Measurements from ENCODE around the gene STAP1. TPM values are rescaled to one million over a fixed set of nuclear protein-coding genes. Genes with fewer than 3 reads are reported as not detected.

The STAP1 gene
- total and polyA plus RNA-seq, 8 donors = 0.37 to 1.3 (median 1.1) TPM; not detected in 3

DNA sequence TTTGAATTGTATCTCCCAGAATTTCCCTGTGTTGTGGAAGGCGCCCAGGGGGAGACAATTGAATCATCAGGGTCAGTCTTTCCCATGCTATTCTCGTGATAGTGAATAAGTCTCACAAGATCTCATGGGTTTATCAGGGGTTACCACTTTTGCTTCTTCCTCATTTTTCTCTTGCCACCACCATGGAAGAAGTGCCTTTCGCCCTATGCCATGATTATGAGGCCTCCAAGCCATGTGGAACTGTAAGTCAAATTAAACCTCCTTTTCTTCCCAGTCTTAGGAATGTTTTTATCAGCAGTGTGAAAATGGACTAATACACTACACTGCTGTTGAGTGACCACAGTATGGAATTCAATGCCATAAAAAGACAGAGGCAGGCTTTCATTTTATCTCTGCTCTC lies 25.4 kb upstream of the STAP1 start:
- no peak for DNase-seq
- no peaks in the 10 kb centered on the region for H3K27me3 ChIP-seq
- H3K9me3 ChIP-seq = no peaks in the 10 kb centered on the region
- TF ChIP-seq EP300 (IDR thresholded peaks at IDR 0.05) (no peak), POLR2AphosphoS5 (IDR thresholded peaks at IDR 0.05) (no peak), POLR2A (IDR thresholded peaks at IDR 0.05) (no peak)
- TF ChIP-seq, protein P1, sequence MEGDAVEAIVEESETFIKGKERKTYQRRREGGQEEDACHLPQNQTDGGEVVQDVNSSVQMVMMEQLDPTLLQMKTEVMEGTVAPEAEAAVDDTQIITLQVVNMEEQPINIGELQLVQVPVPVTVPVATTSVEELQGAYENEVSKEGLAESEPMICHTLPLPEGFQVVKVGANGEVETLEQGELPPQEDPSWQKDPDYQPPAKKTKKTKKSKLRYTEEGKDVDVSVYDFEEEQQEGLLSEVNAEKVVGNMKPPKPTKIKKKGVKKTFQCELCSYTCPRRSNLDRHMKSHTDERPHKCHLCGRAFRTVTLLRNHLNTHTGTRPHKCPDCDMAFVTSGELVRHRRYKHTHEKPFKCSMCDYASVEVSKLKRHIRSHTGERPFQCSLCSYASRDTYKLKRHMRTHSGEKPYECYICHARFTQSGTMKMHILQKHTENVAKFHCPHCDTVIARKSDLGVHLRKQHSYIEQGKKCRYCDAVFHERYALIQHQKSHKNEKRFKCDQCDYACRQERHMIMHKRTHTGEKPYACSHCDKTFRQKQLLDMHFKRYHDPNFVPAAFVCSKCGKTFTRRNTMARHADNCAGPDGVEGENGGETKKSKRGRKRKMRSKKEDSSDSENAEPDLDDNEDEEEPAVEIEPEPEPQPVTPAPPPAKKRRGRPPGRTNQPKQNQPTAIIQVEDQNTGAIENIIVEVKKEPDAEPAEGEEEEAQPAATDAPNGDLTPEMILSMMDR (IDR thresholded peaks at IDR 0.05) = no peak
- H3K27ac ChIP-seq = no peak overlapping the region
- intact Hi-C loops (cut with DNase I; ENCODE audit: low total_unique reads) = no loop called here
- peaks cover 0 to 10% (median 2%) of the 10 kb centered on the region in 4 donors for H3K4me1 ChIP-seq
- no peak overlapping the region for H3K4me3 ChIP-seq
- H3K36me3 ChIP-seq = peaks cover 16 to 93% (median 84%) of the 10 kb centered on the region in 4 donors
- WGBS, 5 donors = 96 to 100% (median 99%) methylated on average over 3 of the region's 3 CpGs

DNA sequence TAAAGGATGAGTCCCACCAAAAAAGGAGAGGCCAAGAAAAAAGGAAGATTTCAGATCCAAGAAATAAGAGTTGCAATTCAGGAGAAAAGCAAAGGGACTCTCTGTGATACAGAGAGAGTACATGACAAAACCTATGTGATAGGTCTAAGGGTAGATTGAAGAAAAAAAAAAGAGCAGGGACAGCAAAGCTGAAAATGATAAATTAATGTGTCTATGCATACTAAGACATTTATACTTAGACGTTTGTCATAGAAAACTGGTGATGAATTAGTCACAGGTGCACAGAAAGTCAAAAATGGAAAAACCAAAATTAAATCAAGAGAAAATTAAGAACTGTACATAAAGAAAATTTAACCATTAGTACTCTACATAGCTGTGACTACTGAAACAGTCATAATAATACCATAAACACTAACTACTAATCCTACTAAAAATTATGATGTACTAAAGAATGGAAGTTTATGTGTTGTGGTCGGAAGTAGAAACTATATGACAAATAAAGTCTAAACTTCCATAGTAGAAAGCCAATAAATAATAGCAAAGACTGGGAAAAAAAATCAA lies 23.2 kb upstream of the STAP1 start:
- intact Hi-C loops (cut with DNase I; ENCODE audit: low total_unique reads) = no loop called here
- H3K4me3 ChIP-seq = no peak overlapping the region
- TF ChIP-seq, protein P1 (IDR thresholded peaks at IDR 0.05) = no peak
- no peak for TF ChIP-seq EP300 (IDR thresholded peaks at IDR 0.05)
- TF ChIP-seq POLR2A (IDR thresholded peaks at IDR 0.05) = no peak
- TF ChIP-seq POLR2AphosphoS5 (IDR thresholded peaks at IDR 0.05) = no peak
- peaks cover 16 to 93% (median 86%) of the 10 kb centered on the region in 4 donors for H3K36me3 ChIP-seq
- H3K4me1 ChIP-seq = peaks cover 0 to 10% (median 2%) of the 10 kb centered on the region in 4 donors
- no peaks in the 10 kb centered on the region for H3K27me3 ChIP-seq
- no peak overlapping the region for H3K27ac ChIP-seq
- WGBS, 5 donors = 79 to 91% (median 87%) methylated on average over 2 of the region's 2 CpGs
- H3K9me3 ChIP-seq = no peaks in the 10 kb centered on the region
- DNase-seq = no peak

DNA sequence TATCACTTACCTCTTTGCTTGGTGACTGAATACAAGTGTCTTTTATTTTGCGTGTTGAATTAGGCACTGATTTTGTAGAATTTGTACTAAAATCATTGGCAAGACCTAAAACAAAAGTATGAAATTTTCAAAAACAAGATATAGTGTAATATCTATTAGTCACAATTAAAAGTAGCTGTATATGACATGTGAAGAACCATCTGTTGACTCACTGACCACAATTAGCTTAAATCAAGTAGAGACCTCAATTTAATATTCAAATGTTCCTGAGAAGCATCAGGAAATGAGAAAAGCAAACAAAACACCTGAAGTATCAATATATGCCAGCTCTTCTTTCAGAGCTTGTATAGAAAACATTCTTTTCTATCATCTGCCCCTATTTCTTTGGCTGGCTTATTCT lies 18.7 kb upstream of the STAP1 start:
- TF ChIP-seq EP300 (IDR thresholded peaks at IDR 0.05) (no peak), POLR2AphosphoS5 (IDR thresholded peaks at IDR 0.05) (no peak), POLR2A (IDR thresholded peaks at IDR 0.05) (no peak)
- TF ChIP-seq, protein P1 (IDR thresholded peaks at IDR 0.05) = no peak
- H3K9me3 ChIP-seq = no peaks in the 10 kb centered on the region
- no peak overlapping the region for H3K4me3 ChIP-seq
- no peak for DNase-seq
- peaks cover 7 to 33% (median 23%) of the 10 kb centered on the region in 4 donors for H3K4me1 ChIP-seq
- H3K36me3 ChIP-seq = peaks cover 0 to 68% (median 67%) of the 10 kb centered on the region in 4 donors
- no peak overlapping the region for H3K27ac ChIP-seq
- H3K27me3 ChIP-seq = no peaks in the 10 kb centered on the region
- WGBS, 5 donors = 95 to 98% (median 97%) methylated on average over 1 of the region's 1 CpG
- intact Hi-C loops (cut with DNase I; ENCODE audit: low total_unique reads) = no loop called here

DNA sequence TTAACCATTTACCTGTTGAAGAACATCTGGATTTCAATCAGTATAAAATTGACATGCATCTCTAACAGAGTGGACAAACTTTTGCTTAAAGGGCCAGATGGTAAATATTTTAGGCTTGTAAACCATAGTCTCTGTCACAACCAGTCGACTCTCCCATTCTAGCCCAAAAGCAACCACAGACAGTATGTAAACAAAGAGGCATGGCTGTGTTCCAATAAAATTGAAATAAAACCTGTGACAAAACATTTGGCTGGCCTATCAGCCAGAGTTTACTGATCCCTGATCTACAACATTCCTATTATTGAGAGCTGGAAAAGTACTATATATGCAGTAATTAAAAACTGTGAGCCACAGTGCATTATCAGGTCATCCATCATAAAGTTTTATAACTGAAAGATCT lies 16.5 kb upstream of the STAP1 start:
- no peak overlapping the region for H3K4me3 ChIP-seq
- TF ChIP-seq EP300 (IDR thresholded peaks at IDR 0.05) (no peak), POLR2A (IDR thresholded peaks at IDR 0.05) (no peak), POLR2AphosphoS5 (IDR thresholded peaks at IDR 0.05) (no peak)
- TF ChIP-seq, protein P1 (IDR thresholded peaks at IDR 0.05) = no peak
- no peaks in the 10 kb centered on the region for H3K9me3 ChIP-seq
- 11 to 37% (median 29%) methylated on average over 1 of the region's 1 CpG for WGBS, 5 donors
- intact Hi-C loops (cut with DNase I; ENCODE audit: low total_unique reads) = no loop called here
- peak overlapping the region in 1 of 5 donors; percentile 41 for H3K27ac ChIP-seq
- peaks cover 7 to 45% (median 32%) of the 10 kb centered on the region in 4 donors for H3K4me1 ChIP-seq
- H3K36me3 ChIP-seq = peaks cover 0 to 57% (median 48%) of the 10 kb centered on the region in 4 donors
- no peak for DNase-seq
- no peaks in the 10 kb centered on the region for H3K27me3 ChIP-seq

Data from stomach (tissue), 9 donors.